NT2/D1 (cell line): ENCODE results near the gene KLHL42.

Experiments used
- SUZ12 ChIP-seq: IDR thresholded peaks from 2 replicates; pipeline ENCODE4 v1.6.1; 2011; ENCODE audit not compliant: insufficient read length, insufficient read depth; ENCODE audit errors: extremely low read depth
- YY1 ChIP-seq: IDR thresholded peaks from 2 replicates; pipeline ENCODE4 v1.6.1; 2011; ENCODE audit not compliant: insufficient read length, insufficient read depth
- ZNF274 ChIP-seq: IDR thresholded peaks from 2 replicates; pipeline ENCODE4 v1.6.1; 2011; ENCODE audit warnings: mild to moderate bottlenecking, low read depth, low read length

GRCh38 chr12:27733052-27733656 lies 46.9 kb upstream of the KLHL42 start:
- TF ChIP-seq YY1, result no peak
- no peak for TF ChIP-seq ZNF274
- TF ChIP-seq SUZ12, result no peak
